ENCODE data around the gene PRR18.

PRR18 gene

DNA sequence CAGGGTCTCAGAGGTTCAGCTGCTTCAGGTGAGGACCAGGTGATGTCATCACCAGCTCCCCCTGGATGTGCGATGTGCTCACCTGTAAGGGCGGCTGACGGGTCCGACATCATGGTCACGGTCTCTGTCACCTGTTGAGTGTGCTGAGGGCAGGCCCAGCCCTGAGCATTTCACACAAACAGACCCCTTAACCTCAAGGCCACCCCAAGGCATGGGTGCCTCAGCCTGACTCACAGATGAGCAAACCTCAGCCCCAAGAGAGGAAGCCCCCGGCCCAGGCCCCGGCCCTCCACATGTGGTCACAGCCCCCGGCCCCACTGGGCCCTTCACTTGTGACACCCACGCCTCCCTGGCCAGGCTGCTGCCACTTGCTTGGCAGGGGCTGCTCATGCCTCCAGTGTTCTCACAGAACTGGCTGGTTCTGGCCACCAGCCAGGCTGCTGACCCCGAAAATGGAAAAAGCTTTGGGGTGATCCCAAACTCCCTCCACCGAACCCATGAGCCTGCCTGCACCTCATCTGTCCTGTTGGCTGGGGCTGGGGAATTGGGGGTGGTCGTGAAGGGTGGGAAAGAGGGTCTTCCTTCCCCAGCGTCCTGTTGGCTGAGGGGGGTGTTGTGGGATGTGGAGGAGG lies 33.3 kb downstream of the PRR18 start:
- DNase-seq (ENCODE audit: low spot score) = no peak

DNA sequence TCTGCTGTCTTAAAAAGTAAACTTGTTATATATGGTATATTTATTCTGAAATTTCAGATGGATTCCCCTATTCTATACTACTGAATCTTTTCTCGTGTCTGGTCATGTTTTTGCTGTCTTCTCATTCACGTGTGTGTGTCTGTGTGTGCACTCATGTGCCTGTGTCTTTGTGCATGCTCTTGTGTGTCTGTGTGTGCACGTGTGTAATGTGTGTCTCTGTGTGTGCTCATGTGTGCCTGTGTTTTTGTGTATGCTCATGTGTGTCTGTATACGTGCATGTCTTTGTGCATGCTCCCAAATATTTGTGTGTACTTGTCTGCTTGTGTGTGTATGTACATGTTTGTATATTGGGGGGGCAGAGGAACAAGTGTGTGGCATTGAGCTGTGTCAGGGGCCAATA lies 34.0 kb downstream of the PRR18 start:
- DNase-seq (ENCODE audit: low spot score) = no peak

DNA sequence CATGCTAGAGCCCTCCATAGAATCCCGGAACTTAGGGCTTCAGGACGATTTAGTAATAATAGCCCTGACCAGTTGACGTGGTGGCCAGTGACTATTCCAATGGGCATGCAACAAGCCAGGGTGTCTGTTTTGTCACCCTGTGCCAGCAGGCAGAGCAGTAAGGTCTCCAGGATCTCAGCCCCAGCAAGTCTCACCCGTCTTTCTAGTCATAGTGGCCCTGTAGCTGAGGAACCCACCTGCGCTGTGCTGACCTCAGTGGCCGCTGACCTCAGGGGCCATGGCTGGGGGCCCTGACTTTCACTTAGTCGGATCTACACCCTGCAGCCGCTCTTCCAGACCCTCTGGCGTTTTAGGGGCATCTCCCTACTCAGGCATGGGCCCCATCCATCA lies 36.8 kb downstream of the PRR18 start:
- DNase-seq (ENCODE audit: low spot score) = no peak

DNA sequence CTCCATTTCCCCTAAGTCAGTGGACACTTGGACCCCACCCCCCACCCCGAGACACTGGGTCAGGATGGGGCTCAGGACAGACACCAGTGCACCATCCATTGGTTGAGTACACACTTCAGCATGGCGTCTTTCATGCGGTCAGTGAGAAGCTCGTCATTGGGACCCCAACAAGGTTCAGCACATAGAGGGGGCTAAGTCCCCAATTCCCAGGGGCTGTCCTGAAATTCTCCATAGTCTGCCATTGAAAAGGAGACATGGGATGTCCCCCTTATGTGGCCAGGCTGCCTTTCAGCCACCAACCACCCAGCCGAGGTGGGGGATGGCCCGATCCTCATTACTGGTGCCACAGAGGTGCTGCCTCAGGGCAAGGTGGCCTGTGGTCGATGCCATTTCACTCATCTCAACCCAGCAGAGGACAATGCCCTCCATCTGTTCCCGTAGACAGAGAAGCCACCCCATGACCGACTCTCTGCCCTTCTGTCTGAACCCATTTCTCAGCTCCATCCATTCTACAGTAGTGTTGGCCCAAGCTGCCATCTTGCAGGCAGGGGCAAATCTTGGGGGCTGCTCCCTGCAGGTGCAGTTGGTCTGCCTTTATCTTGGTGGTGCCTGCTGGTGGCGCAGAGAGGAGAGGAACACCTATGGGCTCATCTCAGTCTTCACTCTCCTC lies 37.4 kb downstream of the PRR18 start:
- no peak for DNase-seq (ENCODE audit: low spot score)

DNA sequence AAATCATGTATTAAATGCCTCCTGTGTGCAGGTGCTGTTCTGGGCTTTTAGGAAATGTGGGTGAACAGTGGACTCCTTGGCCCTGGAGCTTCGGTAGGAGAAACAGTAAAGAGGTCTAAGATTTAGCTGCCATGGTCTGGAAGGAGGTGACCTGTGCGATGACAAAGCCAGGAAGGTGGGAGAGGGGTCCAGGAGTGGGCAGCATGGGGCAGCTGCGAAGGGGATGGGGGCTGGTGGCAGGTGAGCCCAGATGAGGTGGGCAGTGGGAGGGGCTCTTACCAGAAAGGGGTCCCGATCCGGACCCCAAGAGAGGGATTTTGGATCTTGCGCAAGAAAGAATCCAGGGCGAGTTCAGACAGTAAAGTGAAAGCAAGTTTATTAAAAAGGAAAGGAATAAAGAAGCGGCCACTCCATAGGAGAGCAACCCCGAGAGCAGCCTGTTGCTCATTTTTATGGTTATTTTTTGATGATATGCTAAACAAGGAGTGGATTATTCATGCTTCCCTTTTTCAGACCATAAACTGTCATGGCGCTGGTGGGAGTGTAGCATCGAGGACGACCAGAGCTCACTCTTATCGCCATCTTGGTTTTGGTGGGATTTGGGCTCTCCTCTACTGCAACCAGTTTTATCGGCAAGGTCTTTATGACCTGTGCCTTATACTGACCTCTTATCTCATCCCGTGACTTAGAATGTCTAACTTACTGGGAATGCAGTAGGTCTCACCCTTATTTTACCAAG lies 38.7 kb downstream of the PRR18 start:
- DNase-seq (ENCODE audit: low spot score) = no peak

DNA sequence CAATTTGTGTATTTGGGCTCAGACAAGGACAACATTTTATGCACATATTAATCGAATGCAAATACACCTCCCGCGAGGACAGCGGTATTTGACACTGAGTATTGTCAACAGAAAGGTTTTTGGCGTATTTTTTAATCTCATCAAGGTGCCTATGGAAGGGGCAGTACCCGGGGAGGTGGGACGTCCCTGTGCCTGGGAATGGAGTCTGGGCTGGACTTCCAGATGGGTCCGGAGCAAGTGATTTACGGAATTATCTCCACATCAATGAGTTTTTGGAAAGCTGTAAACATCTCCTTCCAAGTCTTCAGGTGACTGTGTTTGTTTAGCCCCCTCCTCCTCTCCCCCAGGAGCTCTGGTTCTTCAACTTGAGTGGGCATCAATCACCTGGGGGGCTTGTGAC lies 39.8 kb downstream of the PRR18 start:
- DNase-seq (ENCODE audit: low spot score) = no peak

DNA sequence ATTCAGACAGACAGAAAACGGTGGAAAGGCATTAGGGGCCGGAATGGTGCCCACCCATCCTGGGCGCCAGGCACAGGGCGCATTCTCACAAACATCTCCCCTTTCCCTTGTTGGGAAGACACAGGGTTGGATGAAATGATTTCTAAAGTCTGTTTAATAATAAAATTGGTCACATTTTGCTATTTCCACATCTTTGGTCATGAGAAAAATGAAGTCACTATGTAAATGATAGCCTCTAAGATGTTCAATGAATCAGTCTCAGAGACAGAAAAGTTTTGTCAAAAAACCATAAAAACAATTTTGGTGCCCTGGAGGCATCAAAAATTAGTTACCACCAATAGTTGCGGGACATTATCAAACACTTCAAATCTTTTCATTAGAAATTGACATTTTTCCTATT lies 40.7 kb downstream of the PRR18 start:
- DNase-seq (ENCODE audit: low spot score) = no peak

DNA sequence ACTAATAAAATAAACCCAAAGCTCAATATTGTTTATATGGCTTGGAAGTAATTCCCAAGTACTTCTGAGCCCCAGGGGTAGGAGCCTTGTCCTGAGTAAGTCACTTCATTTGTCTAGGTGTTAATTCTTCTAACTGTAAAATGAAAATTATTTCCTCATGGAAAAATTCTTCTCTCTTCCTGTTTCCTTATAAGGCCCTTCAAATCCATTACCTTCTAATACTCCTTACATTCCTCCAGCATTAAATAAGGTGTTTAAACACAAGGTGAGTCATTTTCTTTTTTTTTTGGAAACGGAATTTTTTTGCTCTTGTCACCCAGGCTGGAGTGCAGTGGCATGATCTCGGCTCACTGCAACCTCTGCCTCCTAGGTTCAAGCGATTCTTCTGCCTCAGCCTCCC lies 41.9 kb downstream of the PRR18 start:
- no peak for DNase-seq (ENCODE audit: low spot score)

DNA sequence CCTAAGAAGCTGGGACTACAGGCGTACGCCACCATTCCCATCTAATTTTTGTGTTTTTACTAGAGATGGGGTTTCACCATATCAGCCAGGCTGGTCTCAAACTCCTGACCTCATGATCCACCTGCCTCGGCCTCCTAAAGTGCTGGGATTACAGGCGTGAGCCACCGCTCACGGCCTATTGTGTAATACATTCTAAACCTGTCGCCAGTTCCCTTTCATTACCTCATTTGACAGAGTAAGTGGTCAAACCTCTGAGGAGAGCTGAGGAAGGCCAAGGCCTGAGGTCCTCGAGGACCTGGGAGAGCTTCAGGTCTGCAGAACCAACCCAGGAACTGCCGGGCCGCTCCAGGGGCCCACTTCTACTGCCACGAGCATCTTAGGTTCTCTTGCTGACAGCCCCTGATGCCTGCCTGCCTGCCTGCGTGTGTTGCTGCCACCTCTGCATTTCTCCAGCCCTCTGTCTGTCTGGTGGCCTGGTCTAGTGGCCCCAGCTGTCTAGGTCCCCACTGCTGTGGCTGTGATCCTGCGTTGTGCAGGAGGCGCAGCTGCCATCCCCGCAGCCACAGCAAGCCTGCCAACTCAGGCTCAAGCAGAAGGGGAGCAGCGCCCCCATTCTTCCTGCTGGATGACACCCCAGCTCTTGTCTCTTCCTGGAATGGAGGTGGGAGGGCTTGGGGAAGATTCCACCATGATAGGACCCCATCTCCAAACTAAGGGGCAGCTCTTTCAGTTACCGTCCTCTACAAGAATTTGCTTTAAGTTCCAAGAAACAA lies 45.3 kb downstream of the PRR18 start:
- DNase-seq (ENCODE audit: low spot score) = no peak

DNA sequence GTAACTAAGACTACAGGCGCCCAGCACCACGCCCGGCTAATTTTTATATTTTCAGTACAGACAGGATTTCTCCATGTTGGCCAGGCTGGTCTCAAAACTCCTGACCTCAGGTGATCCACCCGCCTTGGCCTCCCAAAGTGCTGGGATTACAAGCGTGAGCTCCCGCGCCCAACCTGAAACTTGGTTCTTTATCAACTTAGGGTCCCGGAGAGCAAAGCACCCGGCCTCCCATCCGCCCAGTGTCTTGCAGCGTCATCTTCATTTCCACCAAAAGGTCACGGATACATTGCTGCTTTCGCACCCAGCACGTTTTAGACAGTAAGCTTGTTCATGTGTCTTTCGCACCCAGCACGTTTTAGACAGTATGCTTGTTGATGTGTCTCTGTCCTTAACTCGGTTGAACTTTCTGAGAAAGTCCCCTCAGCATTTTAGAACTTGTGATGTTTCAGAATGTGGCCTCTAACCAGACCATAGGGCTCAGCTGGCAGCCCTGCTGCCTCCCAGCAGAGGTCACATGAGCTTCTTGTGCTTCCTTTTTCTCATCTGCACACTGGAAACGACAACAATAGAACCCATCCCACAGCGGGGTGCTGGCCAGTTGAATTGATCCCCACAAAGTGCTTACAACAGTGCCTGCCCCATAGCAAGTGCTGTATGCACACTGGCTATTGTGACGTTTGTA lies 48.8 kb downstream of the PRR18 start:
- DNase-seq (ENCODE audit: low spot score) = no peak

DNA sequence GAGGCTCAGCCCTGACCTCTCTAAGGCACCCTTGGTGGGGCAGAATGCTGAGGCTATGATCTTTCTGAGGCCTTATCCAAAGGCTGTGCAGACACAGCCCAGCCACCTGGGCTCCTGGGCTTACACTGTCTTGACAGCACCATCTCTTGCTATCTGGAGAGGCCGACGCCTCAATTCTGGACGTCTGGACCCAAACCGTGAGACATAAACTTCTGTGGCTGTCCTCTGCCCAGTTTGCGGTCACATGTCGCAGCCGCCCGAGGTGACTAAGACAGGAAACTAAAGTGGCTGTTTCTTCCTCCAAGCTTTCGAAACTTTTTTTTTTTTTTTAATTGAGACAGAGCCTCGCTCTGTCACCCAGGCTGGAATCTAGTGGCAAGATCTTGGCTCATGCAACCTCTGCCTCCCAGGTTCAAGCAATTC lies 49.3 kb downstream of the PRR18 start:
- DNase-seq (ENCODE audit: low spot score) = no peak

DNA sequence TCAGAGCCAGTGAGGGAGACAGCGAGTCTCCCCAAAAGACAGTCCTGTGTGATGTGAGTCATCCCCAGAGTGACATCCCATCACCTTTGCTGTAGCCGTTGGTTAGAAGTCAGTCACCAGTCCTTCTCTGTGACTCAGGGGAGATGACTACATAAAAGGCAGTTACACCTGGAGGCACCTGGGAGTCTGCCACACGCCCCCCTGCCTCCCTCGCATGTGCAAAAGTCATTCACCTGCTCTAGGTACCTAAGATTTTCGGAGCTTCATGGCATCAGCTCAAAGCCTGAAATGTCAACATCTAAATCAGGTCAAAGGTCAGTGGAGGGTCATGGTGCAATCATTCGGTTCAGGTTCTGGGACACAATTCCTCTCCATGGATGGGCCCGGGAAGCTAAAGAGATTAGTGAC lies 50.3 kb downstream of the PRR18 start:
- no peak for DNase-seq (ENCODE audit: low spot score)

Measured in AG08396 (cell line).